Lung (tissue), 12 donors: ENCODE data around the gene DPP9. TPM values are rescaled to one million over a fixed set of nuclear protein-coding genes. Genes with fewer than 3 reads are reported as not detected.

Experiments used
- ATAC-seq: fragments of 200-7000 bp; cut with Tn5 transposase; one replicate; pipeline ENCODE4 v1.9.1; 2020; ENCODE audit warnings: moderate number of reproducible peaks; ENCODE audit not compliant: insufficient read depth, low FRiP score
- DNase-seq, 3 donors: peaks; one replicate each; pipeline ENCODE4 v3.0.0-alpha.2; 2013 to 2017
- H3K27ac ChIP-seq, 2 donors: one replicate each; pipeline ENCODE4 v1.5.1; 2013; ENCODE audit warnings: mild to moderate bottlenecking in 2 of 2, moderate library complexity in 2 of 2, control low read depth in 1 of 2, inconsistent platforms in 1 of 2, low read depth in 1 of 2, low read length in 1 of 2
- H3K27me3 ChIP-seq, 3 donors: one replicate each; pipeline ENCODE4 v1.5.1; 2013; ENCODE audit warnings: low read length in 2 of 3; ENCODE audit not compliant: control insufficient read depth in 3 of 3, insufficient read depth in 3 of 3
- H3K36me3 ChIP-seq, 4 donors: one replicate each; pipeline ENCODE4 v1.5.1; 2013; ENCODE audit warnings: low read length in 4 of 4, mild to moderate bottlenecking in 1 of 4, moderate library complexity in 1 of 4; ENCODE audit not compliant: control insufficient read depth in 4 of 4, insufficient read depth in 4 of 4
- H3K4me1 ChIP-seq, 5 donors: one replicate each; pipeline ENCODE4 v1.5.1; 2013; ENCODE audit warnings: low read length in 5 of 5, mild to moderate bottlenecking in 2 of 5, moderate library complexity in 1 of 5; ENCODE audit not compliant: control insufficient read depth in 5 of 5, insufficient read depth in 5 of 5
- H3K4me3 ChIP-seq: one replicate; pipeline ENCODE4 v1.5.1; 2013; ENCODE audit warnings: mild to moderate bottlenecking, control low read depth, moderate library complexity
- H3K9ac ChIP-seq, 2 donors: one replicate each; pipeline ENCODE4 v1.5.1; 2013; ENCODE audit warnings: low read length in 2 of 2, control low read depth in 1 of 2; ENCODE audit not compliant: insufficient read depth in 1 of 2
- H3K9me3 ChIP-seq, 4 donors: one replicate each; pipeline ENCODE4 v1.5.1; 2013; ENCODE audit warnings: low read length in 3 of 4, mild to moderate bottlenecking in 1 of 4, moderate library complexity in 1 of 4; ENCODE audit not compliant: control insufficient read depth in 4 of 4, insufficient read depth in 3 of 4
- CTCF ChIP-seq: IDR thresholded peaks from 2 replicates; pipeline ENCODE4 v1.5.1; 2012; ENCODE audit warnings: mild to moderate bottlenecking; ENCODE audit errors: control extremely low read depth, extremely low read depth
- WGBS, 2 donors: extraction: QIAGEN DNeasy Blood & Tissue Kit; methylation state at CpG; one replicate each; pipeline ENCODE4 v1.1.7; 2013; 5-methylcytosine and 5-hydroxymethylcytosine counted together
- polyA plus RNA-seq, 2 donors: library from polyadenylated mRNA; stranded (reverse); fragments of 200-250 nt; gene quantifications; one replicate each; pipeline ENCODE4 v1.2.1, GENCODE V29; 2013
- total RNA-seq, 2 donors: library from RNA; depleted of rRNA in 1 of 2; stranded (reverse); fragments of >200 nt in 1 of 2; gene quantifications; one replicate each; pipeline ENCODE4 v1.2.1, GENCODE V29; 2014 to 2021
- donor health status: control.
- donor health status: control.
- donor health status: Bipolar disorder and iron deficiency.
- donor health status: healthy.
- donor health status: DM: yes; HTN: yes; CAD: no.

The DPP9 gene
- total and polyA plus RNA-seq, 4 donors, result 33.2 to 95.5 (median 43.9) TPM

- Histone ChIP-seq H3K4me3 (no peak overlapping the region), H3K27me3 (no peaks in the 10 kb centered on the region), H3K9me3 (no peaks in the 10 kb centered on the region), H3K4me1 (peaks cover 0 to 2% (median 0%) of the 10 kb centered on the region in 5 donors), H3K36me3 (peaks cover 29 to 78% (median 36%) of the 10 kb centered on the region in 4 donors), H3K9ac (no peak overlapping the region), H3K27ac (peak overlapping the region in 1 of 2 donors; percentile 4)
- WGBS, 2 donors, result 93 to 96% methylated on average over 22 of the region's 22 CpGs
- DNase-seq, result peak in 1 of 3 donors; percentile 7
- TF ChIP-seq CTCF, result no peak
- no peak for ATAC-seq
These were observed 29.2 kb downstream of the DPP9 start for GRCh38 chr19:4694211-4694987.

GRCh38 chr19:4693471-4694121, 30.0 kb downstream of the DPP9 start:
- no peak for TF ChIP-seq CTCF
- Histone ChIP-seq H3K9me3 (no peaks in the 10 kb centered on the region), H3K27ac (no peak overlapping the region), H3K27me3 (no peaks in the 10 kb centered on the region), H3K4me1 (peaks cover 0 to 2% (median 0%) of the 10 kb centered on the region in 5 donors), H3K36me3 (peaks cover 32 to 83% (median 39%) of the 10 kb centered on the region in 4 donors), H3K9ac (no peak overlapping the region), H3K4me3 (no peak overlapping the region)
- WGBS, 2 donors, result 91 to 94% methylated on average over 15 of the region's 15 CpGs
- DNase-seq (no peak), ATAC-seq (no peak)

GRCh38 chr19:4693078-4693350, 30.6 kb downstream of the DPP9 start:
- TF ChIP-seq CTCF, result no peak
- Histone ChIP-seq H3K9ac (no peak overlapping the region), H3K27me3 (no peaks in the 10 kb centered on the region), H3K27ac (no peak overlapping the region), H3K9me3 (no peaks in the 10 kb centered on the region), H3K36me3 (peaks cover 34 to 83% (median 40%) of the 10 kb centered on the region in 4 donors), H3K4me1 (peaks cover 0 to 2% (median 0%) of the 10 kb centered on the region in 5 donors), H3K4me3 (no peak overlapping the region)
- DNase-seq, result no peak
- ATAC-seq, result no peak
- WGBS, 2 donors, result 87 to 94% methylated on average over 7 of the region's 7 CpGs
